Measurements from ENCODE around the gene BABAM2.
"Not testable (repeated sequence)": the region's sequence is repeated elsewhere in the genome, so short reads cannot be mapped to it uniquely, and the experiment has no call there.

Gene BABAM2

DNA sequence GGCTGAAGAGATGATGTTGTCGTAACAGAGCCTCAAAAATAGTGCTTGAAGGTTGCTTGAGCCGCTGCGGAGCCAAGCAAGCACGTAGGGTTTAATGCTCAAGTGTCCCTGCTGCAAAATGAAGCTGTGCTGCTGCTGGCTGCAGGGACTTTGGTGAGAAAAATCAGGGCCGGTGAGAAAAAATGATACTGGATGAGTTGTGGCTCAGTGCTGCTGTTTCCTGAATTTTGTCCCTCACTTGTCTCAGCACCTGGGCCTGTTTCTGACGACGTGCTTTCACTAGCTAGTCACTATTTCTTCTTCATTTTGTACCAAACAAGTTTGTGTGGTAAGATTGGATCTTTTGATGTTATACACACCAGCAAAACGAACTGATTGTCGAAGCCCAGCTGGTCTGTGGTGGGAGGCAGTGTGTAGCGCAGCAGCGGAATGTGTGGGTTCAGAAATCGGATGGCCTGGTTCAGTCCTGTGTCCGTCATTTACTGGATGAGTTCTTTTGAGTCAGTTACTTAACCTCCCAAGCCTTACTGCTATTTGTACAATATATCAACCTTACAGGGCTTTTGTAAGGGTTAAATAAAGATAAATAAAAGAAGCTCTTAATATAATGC is 329.3 kb downstream of the BABAM2 start:
- DNase-seq: no peak

DNA sequence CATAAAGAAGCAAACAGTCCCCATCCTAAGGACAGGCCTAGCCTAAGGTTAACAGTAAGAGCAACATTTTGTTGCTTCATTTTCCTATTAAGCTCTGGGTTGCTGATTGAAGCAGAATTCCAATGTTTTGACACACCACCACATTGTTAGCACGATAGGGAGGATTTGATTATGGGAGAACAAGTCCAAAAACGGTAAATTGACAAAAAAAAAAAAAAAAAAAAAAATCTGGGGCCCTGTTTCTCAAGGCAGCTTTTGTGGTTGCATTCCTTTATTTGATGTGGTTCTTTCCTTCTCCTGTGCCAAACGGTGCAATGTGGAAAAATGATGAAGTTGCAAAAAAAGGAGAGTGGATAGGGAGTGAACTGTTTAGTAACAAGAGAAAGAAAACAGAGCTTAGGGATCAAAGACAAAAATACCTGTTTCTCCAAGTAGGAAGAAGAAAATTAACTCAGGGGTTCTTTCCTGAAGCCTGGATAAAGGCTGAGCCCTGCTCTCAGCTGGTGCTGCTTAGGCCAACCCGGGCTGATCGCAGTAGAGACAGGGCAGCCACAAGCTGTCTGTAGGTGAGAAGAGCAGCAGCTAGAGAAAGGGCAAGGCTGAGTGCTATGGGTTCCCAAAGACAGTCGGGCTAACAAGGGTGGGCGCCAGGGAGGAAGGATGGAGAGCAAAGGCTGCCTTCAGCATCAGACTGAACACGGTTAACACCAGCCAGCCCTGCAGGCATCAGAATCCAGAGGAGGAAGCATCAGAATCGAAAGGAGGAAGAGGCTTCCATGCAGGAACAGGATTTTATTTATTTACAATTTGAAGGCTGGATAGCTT is 334.3 kb downstream of the BABAM2 start:
- no peak for DNase-seq

DNA sequence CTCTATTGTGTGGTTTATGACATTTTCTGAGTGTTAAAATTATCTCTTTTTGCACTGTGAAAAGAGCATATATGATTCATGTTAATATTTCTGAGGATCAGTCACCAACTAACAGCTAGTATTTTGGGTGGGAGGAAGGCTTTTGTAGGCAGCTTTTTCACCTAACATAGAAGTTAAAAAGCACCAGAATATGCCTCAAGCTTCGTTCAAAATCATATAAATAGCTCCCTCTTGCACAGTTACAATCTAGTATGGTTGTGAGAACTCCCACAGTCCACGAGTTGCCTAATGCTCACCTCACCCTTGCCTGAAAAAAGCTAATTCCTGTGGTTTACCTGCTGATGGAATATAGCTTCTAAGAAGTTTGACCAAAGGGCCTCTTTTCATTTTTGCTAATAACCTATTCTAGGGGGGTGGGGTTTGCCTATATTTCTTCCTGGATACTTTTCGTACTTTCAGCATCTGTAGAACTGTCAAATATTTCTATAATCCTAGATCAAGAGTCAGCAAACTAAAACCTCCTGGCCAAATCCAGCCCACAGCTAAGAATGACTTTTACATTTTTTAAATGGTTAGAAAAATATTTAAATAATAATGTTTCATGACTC is 335.0 kb downstream of the BABAM2 start:
- DNase-seq: no peak

DNA sequence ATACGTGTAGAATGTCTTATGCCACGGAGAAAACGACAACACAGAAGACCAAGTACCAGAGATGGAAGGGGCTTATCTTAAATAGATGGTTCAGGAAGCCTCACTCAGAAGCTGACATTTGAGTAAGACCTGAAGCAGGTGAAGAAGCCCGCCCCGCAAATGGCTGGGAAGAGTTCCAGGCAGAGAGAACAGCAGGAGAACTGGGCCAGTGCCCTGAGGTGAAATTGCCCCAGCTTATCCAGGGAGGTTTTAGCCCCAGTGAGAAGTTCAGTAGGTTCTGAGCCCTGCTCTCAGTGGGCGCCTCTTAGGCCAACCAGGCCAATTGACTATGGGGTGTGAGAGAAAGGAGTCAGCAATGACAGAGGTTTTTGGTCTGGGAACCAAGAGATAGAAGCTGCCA is 336.0 kb downstream of the BABAM2 start:
- DNase-seq: no peak

DNA sequence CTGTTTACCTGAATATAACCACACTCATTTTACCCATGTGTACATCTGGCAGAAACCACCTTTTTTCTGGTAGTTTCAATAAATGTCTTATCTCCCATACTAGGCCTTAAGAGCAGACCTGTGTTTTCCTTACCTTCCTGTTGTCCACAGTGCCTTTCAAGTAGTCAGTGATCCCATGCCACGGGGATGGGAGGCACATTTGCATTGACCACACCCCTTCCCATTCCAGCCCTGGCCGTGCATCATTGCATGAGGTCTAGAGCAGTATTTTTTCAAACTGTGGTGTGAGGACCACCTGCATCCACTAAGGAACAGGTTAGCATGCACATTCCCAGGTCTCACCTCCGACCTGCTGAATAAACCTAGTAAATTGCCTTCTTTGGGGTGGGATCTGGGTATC is 337.0 kb downstream of the BABAM2 start:
- DNase-seq: no peak

DNA sequence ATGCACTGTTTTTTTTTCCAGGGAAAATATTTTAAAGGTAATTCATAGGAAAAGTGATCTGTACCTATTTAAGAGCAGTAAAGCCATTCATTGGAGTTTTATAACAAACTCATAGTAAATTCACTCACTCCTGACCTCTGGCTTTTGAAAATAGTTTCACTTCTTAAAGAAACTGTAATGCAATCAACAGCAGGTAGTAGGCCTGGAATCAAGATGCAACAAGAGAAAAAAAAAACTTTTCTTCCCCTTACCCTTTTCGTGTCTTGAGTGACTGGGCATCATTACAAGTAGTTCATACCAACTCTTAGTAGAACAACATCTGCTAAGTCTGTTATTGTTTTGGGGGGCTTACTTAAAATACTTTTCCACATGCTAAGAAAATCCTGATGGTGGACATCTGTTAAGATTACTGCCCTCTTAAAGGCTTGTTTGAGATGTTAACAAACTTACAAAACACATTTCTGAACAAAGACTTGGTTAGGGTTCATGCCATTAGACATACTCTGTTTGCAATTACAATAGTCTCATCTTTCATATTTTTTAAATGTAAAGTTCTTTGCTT is 338.0 kb downstream of the BABAM2 start:
- no peak for DNase-seq

DNA sequence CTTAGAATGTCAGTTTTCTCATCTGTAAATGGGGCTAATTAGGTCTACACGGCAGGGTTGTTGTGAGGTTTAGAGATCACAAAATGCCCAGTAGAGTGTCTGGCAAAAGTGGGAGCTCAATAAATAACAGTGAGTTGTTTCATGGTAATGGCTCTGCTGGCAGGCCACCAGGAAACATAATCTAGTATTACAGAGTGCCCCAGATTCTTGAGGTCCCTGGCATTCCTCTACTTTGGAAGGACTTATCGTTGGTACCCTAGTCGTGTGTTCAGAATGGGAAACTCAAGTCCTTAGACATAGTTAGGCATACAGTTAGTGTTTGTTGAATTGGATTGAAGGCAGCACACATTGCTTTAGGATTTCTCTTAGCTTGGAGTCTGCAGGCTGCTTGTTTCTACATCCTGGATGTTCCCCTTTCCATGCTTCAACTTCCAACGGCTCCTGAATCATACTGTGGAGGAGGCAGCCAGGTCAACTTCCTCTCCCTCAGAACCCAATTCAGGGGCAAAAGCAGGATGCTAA is 340.6 kb downstream of the BABAM2 start:
- no peak for DNase-seq

DNA sequence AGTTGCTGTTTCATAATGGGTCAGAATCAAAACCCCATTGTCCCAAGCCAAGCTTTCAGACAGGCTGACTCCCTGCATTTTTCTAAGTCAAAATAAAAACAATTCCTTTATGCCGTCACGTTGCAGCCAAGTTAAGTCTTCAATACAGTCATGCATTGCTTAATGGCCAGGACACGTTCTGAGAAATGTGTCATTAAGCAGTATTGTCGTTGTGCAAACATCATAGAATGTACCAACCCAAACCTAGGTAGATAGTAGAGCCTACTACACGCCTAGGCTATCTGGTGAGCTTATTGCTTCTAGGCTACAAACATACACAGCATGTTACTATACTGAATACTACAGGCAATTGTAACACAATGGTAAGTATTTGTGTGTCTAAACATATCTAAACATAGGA is 341.8 kb downstream of the BABAM2 start:
- no peak for DNase-seq

DNA sequence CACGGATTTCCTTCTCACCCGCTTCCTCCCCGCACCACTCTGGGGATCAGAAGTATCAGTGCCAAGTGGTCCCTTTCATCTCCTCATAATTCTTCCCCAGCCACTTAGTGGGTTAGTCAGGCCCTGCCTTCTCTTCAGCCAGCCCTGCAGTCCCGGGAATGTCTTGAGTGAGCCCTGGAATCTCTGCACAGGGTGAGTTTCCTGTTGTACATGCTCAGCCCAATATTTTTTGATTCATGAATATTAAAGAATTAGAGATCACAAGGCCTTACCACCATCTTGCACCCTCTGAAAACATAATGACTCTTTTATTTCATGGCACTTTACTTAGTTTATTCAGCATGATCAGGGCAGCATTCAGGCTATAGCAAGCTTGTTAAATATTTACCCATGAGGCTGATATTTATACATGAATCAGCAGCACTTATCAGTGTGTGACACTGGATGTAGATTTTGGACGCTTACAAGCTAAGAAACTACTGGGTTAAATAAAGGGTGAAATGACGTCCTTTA is 342.7 kb downstream of the BABAM2 start:
- DNase-seq: no peak

DNA sequence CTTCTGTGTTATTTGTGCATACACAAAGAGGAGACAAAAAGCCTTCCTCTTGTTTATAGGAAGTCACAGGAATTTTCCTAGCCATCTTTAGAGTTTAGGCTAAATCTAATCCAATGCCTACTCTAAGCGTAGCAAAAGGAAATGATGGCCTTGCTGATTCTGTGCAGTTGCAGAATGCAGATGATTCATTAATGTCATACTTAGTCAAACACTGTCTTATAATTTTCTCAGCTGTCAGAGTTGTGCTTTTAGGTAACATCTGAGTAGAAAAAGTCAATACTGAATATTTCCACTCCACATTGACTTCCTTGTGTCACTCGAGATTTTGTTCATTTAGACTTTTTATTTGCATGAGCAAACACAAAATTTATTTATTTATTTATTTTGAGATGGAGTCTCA is 344.3 kb downstream of the BABAM2 start:
- DNase-seq: no peak

DNA sequence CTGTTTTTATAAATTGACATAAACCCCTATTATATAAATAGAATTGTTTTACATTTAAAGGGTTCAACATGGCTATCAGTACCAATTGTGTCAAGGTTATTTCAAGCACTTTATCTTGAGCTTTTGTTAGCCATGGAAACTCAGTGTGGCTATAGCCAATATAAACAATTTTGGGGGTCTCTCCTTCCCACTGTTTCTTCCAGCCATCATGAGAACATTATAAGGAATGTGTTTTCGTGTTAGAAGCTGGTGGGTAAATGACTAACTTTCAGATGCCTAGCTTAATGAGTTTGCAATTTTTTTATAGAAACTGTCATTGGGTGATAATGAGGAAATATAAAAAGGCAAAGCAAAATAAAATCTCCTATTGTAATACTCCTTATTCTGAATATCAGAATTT is 348.7 kb downstream of the BABAM2 start:
- DNase-seq: no peak

DNA sequence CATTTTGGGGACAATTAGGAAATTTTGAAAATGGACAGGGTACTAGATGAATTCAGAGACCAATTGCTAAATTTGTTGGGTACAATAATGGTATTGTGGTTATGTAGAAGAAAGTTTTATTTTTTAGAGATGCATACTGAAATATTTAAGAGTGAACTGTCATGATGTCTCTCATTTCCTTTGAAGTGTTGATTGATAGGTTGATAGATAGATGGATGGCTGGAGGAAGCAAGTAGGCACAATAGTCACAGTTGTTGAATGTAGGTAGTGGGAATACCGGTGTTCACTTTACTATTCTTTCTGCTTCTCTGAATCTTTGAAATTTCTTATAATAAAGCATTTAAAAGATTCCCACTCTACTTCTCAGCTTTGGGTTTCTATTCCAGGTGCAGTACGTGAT is 350.4 kb downstream of the BABAM2 start:
- no peak for DNase-seq

DNA sequence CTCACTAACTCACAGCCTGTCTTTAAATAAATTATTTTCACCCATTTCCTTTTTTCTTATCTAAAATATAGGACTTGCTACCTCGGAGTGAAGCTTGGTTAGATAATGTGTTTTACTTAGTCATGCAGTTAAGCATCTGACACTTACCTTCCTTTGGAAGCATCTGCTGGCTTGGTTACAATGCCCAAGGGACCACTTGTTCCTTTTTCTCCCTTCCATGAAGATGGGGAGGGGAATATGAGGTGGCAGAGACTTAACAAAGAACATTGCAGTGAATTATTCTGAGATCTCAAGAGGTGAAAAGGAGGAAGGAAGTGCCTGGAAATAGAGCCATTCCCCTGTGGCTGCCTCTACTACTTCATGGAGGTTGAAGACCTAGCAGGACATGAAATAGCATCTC is 356.8 kb downstream of the BABAM2 start:
- DNase-seq: no peak

DNA sequence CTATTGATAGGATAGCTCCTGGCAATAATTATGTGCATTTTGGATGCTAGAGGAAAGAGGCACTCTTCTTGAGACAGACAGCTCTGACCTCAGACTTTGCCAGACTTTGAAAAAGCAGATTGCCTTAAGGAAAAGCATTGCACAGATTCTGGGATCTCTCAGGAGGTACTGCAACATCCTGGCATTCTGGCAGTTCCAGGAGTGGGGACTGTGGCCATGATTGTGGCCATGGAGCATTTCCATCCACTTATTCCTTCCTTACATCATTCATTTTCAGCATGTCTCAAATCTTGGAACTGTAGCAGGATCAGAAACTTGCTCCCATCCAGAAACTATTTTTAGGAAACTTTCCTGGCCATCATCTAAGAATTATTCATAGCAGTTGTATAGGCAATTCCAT is 357.2 kb downstream of the BABAM2 start:
- DNase-seq: no peak

DNA sequence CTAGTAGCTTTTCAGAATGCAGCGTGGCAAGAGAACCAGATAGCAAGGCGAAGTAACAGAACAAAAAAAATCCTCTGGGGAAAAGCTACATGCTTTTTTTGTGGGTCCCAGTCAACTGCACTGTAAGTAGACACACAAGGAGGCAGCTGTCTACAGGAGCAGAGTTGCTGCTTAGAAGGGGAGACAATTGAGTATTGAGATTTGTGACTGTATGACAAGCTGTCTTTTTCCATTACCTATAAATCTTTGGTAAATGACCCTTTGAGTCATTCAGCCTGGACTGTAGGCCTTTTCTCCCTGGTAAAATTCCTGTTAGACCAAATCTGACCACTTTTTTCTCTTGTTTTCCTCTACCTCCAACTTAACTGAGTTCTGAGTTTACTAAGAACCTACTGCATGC is 358.0 kb downstream of the BABAM2 start:
- DNase-seq: no peak

DNA sequence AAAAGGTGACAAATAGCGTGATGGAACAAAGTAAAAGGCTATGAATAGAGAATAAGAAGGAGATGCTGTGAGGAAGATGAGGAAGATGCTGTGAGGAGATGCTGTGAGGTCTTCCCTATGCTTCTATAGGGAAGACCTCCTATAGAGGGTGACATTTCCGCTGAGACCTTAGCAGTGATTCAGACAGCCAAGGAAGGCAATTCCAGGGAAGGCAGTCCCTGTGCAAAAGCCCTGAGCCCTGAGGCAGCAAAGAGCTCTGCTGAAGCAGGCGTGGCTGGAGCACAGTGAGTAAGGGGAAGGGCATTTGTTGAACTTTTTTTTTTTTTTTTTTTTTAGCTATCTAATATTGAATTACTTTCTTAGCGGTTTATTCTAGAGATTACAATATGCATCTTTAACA is 359.5 kb downstream of the BABAM2 start:
- no peak for DNase-seq

DNA sequence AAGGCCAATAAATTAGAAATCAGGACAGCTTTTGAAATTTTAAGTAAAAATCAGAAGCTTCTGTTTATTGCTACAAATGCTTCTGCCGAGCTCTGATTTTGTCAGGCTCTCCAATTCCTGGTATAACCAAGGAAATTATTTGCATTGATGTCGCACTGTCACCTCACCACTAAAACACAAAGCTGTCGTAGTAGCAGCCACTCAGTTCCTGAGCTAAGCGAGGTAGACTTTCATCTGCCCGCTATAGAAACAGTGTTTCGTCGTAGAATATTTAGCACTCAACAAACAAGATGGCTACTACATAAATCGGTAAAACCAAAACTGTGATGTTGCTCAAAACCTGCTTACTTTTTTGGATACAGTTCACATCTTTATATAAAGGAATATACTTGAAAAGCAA is 360.8 kb downstream of the BABAM2 start:
- DNase-seq: no peak

DNA sequence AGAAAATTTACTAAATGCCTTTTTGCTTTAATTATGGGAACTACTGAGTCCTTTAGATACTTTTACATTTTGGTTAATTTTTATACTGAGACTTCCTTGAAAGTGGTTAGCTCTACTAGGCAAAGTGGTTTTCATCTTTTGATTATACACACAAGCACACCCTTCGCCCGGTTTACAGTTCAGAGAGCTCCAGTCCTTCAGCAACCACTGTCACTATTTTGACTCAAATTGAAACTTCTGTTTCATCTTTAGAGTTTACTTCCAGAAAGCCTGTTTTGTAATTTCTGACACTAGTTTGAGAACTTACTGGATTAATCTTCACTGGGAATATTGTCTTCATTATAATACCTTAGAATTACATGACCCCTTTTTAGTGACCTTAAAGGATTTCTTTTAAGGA is 361.8 kb downstream of the BABAM2 start:
- no peak for DNase-seq

DNA sequence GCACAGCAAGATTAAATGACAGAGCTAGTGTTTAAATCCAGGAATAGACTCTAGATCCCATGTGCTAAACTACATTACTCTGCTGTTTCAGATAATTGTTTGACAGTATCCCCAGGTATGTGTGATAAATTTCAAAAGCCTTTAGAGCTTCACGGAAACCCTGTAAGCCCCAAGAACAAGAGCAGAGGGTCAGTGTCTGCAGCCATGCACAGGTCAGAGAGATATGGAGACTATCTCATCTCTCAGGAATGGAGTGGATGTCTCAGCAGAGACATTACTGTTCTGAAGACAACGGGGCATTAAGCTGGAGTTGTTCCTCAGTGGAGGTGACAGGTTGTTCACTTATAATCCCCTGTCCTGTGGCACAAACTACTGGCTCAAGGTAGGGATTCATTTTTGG is 363.0 kb downstream of the BABAM2 start:
- no peak for DNase-seq

DNA sequence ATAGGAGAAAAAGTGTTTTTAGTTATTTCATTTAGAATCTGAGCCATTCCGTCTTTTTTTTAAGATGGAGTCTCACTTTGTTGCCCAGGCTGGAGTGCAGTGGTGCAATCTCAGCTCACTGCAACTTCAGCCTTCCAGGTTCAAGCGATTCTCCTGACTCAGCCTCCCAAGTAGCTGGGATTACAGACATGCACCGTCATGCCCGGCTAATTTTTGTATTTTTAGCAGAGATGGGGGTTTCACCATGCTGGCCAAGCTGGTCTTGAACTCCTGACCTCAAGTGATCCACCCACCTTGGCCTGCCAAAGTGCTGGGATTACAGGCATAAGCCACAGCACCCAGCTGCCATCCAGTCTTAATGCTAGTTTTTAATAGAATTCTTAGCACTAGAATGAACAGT is 364.7 kb downstream of the BABAM2 start:
- not testable (repeated sequence) for DNase-seq

DNA sequence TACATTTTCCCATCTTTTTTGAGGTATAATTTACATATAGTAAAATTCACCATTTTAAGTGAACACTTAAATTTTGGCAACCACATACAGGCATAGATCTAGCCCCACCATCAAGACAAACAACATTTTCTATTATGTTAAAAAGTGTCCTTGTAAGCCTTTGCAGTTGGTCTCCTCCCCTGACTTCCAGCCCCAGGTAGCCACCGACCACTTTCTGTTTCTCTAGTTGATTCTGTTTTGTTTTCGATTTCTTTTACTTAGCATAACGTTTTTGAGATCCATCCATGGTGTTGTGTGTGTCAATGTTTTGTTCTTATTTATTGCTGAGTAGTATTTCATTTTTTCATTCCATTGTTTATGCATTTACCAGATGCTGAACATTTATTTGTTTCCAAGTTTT is 366.7 kb downstream of the BABAM2 start:
- no peak for DNase-seq

DNA sequence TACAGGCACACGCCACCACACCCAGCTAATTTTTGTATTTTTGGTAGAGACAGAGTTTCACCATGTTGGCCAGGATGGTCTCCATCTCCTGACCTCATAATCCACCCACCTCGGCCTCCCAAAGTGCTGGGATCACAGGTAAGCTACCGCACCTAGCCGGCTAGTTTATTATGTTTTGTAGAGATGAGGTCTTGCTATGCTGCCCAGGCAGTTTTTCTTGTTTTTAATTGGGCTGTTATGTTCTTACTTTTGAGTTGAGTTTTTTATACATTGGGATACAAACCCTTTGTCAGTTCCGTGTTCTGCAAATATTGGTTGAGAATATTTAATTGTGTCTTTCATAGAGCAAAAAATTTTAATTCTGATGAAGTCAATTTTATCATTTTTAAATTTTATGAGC is 368.7 kb downstream of the BABAM2 start:
- DNase-seq: not testable (repeated sequence)

DNA sequence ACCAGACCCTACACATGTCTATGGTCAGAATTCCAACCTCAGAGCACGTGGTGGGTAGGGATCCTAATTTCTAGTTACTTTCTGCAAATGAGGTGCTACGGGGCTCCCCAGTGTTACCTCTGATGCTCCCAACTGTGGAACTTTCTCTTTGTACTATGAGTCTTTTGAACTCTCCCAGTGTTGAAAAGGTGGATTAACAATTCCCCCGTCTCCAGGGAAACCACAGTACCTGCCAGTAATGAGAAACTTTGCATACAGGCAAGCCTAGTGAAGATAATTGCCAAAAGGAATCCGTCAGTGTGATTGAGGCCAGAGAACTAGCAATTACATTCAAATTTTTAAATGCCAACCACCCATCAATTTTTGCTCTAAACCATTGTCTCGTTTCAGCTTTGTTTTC is 373.2 kb downstream of the BABAM2 start:
- no peak for DNase-seq

DNA sequence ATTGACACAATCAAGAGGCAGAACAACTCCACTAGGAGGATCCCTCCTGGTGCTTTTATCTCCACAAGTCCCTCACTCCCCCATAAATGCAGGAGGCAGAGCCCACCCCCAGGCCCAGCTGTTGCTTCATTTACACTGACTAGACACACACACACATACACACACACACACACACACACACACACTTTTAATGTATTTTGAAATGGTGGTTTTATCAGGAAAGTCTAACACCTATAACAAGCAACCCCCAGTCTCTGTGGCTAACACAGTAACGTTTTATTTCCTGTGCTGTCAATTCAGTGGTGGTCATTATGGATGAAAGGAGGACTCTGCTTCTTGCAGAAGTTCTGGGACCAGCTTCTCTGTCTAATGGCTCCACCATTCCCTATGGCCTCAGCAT is 376.8 kb downstream of the BABAM2 start:
- DNase-seq: no peak

Data from activated naive CD4-positive, alpha-beta T cell (primary cell).